Breast epithelium (tissue), 4 donors: Measurements from ENCODE around the gene SMIM5. TPM values are rescaled to one million over a fixed set of nuclear protein-coding genes. Genes with fewer than 3 reads are reported as not detected.

ENCODE experiments used
- DNase-seq, 2 donors: peaks; one replicate each; pipeline ENCODE4 v3.0.0-alpha.2; 2019; ENCODE audit warnings: low spot score in 2 of 2
- H3K27ac ChIP-seq, 2 donors: fragments of 200-600 bp; sonication (generic) in 1 of 2; one replicate each; pipeline ENCODE4 v1.5.1; 2016 to 2019; ENCODE audit warnings: mild to moderate bottlenecking in 1 of 2
- H3K27me3 ChIP-seq, 2 donors: fragments of 200-600 bp; sonication (generic) in 1 of 2; one replicate each; pipeline versions ENCODE4 v1.5.1 to v1.6.0; 2017 to 2019; ENCODE audit warnings: control low read depth in 1 of 2, mild to moderate bottlenecking in 1 of 2
- H3K36me3 ChIP-seq: fragments of 200-600 bp; one replicate; pipeline ENCODE4 v1.5.1; 2019
- H3K4me1 ChIP-seq, 2 donors: fragments of 200-600 bp; sonication (generic); one replicate each; pipeline ENCODE4 v1.5.1; 2016 to 2019; ENCODE audit warnings: control low read depth in 1 of 2
- H3K4me3 ChIP-seq, 3 donors: fragments of 200-600 bp; sonication (generic); 1 replicate in 2 of 3; 2 replicates in 1 of 3; pipeline ENCODE4 v1.5.1; 2016 to 2019; ENCODE audit warnings: mild to moderate bottlenecking in 3 of 3, moderate library complexity in 2 of 3
- H3K9me3 ChIP-seq, 2 donors: fragments of 200-600 bp; sonication (generic) in 1 of 2; one replicate each; pipeline ENCODE4 v1.5.1; 2016 to 2019; ENCODE audit warnings: control low read depth in 1 of 2
- POLR2A ChIP-seq: fragments of 450-650 bp; IDR thresholded peaks from one replicate; pipeline ENCODE4 v1.6.1; 2016; ENCODE audit warnings: antibody characterized with exemption, mild to moderate bottlenecking, moderate library complexity
- POLR2AphosphoS5 ChIP-seq, 3 donors: sonication (generic); formaldehyde crosslinking; IDR thresholded peaks; one replicate each; pipeline ENCODE4 v1.6.1; 2017; ENCODE audit warnings: antibody characterized with exemption in 3 of 3
- intact Hi-C: fragments of 100-400 bp; cut with DNase I; formaldehyde crosslinking; loops from one replicate; pipeline ENCODE4 v1.15.1; 2023; ENCODE audit warnings: low total_unique reads
- total RNA-seq, 3 donors: library from RNA; depleted of rRNA; stranded (reverse); fragments of >200 nt; gene quantifications; one replicate each; pipeline ENCODE4 v1.1.0, GENCODE V29; 2016
- TF ChIP-seq, protein P1 (sequence below), 3 donors: fragments of 450-650 bp; IDR thresholded peaks; one replicate each; pipeline ENCODE4 v1.5.1; 2016 to 2017; ENCODE audit warnings: antibody characterized with exemption in 3 of 3, mild to moderate bottlenecking in 3 of 3, moderate library complexity in 3 of 3

Gene SMIM5
- total RNA-seq, 3 donors from 2014 or later: 0.29 to 2.6 (median 0.48) TPM

DNA sequence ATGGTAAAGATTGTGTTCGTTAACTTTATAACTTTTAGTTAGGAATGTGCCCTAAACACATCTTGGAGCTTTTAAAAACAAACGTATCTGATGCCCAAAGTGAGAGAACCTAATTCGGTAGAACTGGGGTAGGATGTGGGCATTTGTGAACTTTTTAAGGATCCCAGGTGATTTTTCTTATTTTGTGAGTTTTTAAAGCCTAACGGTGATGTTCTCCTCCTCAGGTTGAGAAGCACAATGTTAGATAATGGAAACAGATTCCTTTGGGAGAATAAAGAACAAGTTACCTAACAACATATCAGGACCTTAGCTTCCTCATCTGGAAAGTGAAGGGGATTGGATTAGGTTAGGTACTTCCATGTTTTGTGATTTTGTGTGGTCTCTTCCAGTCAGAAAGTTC lies 34.6 kb downstream of the SMIM5 start:
- H3K36me3 ChIP-seq: peaks cover 7% of the 10 kb centered on the region
- intact Hi-C loops: no loop called here

GRCh38 chr17:75668489-75668888 lies 35.3 kb downstream of the SMIM5 start:
- intact Hi-C loops: no loop called here
- H3K4me1 ChIP-seq: peaks cover 0 to 6% of the 10 kb centered on the region in 2 donors
- no peak for DNase-seq
- H3K27ac ChIP-seq: no peak overlapping the region
- no peaks in the 10 kb centered on the region for H3K9me3 ChIP-seq
- H3K36me3 ChIP-seq: peaks cover 7% of the 10 kb centered on the region
- TF ChIP-seq, protein P1, sequence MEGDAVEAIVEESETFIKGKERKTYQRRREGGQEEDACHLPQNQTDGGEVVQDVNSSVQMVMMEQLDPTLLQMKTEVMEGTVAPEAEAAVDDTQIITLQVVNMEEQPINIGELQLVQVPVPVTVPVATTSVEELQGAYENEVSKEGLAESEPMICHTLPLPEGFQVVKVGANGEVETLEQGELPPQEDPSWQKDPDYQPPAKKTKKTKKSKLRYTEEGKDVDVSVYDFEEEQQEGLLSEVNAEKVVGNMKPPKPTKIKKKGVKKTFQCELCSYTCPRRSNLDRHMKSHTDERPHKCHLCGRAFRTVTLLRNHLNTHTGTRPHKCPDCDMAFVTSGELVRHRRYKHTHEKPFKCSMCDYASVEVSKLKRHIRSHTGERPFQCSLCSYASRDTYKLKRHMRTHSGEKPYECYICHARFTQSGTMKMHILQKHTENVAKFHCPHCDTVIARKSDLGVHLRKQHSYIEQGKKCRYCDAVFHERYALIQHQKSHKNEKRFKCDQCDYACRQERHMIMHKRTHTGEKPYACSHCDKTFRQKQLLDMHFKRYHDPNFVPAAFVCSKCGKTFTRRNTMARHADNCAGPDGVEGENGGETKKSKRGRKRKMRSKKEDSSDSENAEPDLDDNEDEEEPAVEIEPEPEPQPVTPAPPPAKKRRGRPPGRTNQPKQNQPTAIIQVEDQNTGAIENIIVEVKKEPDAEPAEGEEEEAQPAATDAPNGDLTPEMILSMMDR (IDR thresholded peaks at IDR 0.05): no peak
- TF ChIP-seq POLR2AphosphoS5 (IDR thresholded peaks at IDR 0.05) (no peak), POLR2A (no peak)
- peak overlapping the region in 1 of 3 donors; percentile 68 for H3K4me3 ChIP-seq
- H3K27me3 ChIP-seq: no peaks in the 10 kb centered on the region

More for the DNA sequence above, 34.6 kb downstream of the SMIM5 start:
- Histone ChIP-seq H3K4me1 (peaks cover 0 to 6% of the 10 kb centered on the region in 2 donors), H3K27ac (peak overlapping the region; percentile 93 to 96), H3K27me3 (no peaks in the 10 kb centered on the region), H3K9me3 (no peaks in the 10 kb centered on the region), H3K4me3 (peak overlapping the region; percentile 68 to 92 (median 89))
- TF ChIP-seq, protein P1 (IDR thresholded peaks at IDR 0.05): no peak
- TF ChIP-seq POLR2A (no peak), POLR2AphosphoS5 (IDR thresholded peaks at IDR 0.05) (no peak)
- DNase-seq: no peak

DNA sequence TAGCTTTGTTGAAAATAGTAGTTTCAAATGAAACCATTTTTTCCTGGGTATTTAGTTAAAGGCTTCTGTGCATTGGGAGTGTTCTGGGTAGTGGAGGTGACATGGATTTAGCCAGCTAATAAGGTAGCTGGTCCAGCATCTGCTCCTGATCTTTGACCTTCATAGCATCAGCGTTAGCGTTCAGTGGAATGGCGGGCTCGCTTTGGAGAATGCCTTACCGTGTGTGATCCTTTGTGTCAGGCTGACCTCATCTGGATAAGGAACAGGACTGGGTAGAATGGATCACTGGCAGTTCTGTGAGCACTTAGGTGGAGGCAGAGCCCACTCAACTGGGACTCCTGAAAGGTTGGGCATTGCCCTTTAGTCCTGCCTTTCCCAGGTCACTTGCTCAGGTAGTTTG lies 37.6 kb downstream of the SMIM5 start:
- Histone ChIP-seq H3K9me3 (no peaks in the 10 kb centered on the region), H3K27me3 (no peaks in the 10 kb centered on the region), H3K4me3 (no peak overlapping the region), H3K27ac (no peak overlapping the region), H3K4me1 (peaks cover 0 to 6% of the 10 kb centered on the region in 2 donors), H3K36me3 (peaks cover 7% of the 10 kb centered on the region)
- intact Hi-C loops: no loop called here
- DNase-seq: no peak
- TF ChIP-seq, protein P1 (IDR thresholded peaks at IDR 0.05): no peak
- TF ChIP-seq POLR2AphosphoS5 (IDR thresholded peaks at IDR 0.05) (no peak), POLR2A (no peak)

DNA sequence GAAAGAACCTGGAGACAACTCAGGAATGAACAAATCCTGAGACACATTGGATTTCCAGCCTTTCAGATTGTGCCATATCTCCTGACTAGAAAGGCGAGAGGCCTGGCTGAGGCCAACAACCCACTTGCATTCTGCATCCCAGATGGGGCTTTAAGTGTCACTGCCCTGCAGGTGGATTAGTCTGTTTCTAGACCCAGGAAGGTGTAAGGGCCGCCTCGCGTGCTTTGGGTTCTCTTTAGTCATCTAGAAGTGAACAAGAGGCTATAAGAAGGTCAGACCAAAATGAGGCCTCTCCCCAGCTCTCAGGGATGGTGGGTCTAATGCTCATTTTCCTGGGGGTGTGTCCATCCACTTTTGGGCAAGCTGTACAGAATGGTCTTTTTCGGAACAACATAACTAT lies 38.8 kb downstream of the SMIM5 start:
- no peak for DNase-seq

GRCh38 chr17:75673487-75673886 lies 40.3 kb downstream of the SMIM5 start:
- Histone ChIP-seq H3K4me1 (no peaks in the 10 kb centered on the region), H3K36me3 (peaks cover 7% of the 10 kb centered on the region), H3K9me3 (no peaks in the 10 kb centered on the region), H3K4me3 (no peak overlapping the region), H3K27ac (no peak overlapping the region), H3K27me3 (no peaks in the 10 kb centered on the region)
- intact Hi-C loops: no loop called here
- no peak for DNase-seq
- TF ChIP-seq, protein P1 (IDR thresholded peaks at IDR 0.05): no peak
- TF ChIP-seq POLR2AphosphoS5 (IDR thresholded peaks at IDR 0.05) (no peak), POLR2A (no peak)

More for the DNA sequence above, 38.8 kb downstream of the SMIM5 start:
- no peaks in the 10 kb centered on the region for H3K9me3 ChIP-seq
- TF ChIP-seq, protein P1 (IDR thresholded peaks at IDR 0.05): no peak
- H3K4me3 ChIP-seq: no peak overlapping the region
- no peaks in the 10 kb centered on the region for H3K4me1 ChIP-seq
- H3K36me3 ChIP-seq: peaks cover 7% of the 10 kb centered on the region
- H3K27ac ChIP-seq: no peak overlapping the region
- H3K27me3 ChIP-seq: no peaks in the 10 kb centered on the region
- intact Hi-C loops: no loop called here
